Astrocyte (in vitro differentiated cells and primary cell): ENCODE data around the gene TMPRSS6.

Experiments
- CTCF ChIP-seq: IDR thresholded peaks from 2 replicates; pipeline ENCODE4 v1.5.1; 2011; ENCODE audit warnings: low read depth, mild to moderate bottlenecking, inconsistent platforms, low read length, moderate library complexity; ENCODE audit not compliant: insufficient read depth
- EZH2 ChIP-seq: IDR thresholded peaks from 2 replicates; pipeline ENCODE4 v1.6.1; 2012; ENCODE audit warnings: mild to moderate bottlenecking, low read length, inconsistent platforms; ENCODE audit not compliant: insufficient read depth

GRCh38 chr22:37022483-37023337, 86.8 kb downstream of the TMPRSS6 start:
- TF ChIP-seq CTCF: no peak
- TF ChIP-seq EZH2: no peak
